Cerebellar nuclear complex (tissue), 1 donor: ENCODE results near the gene LCA5L.
"Not testable (repeated sequence)": the region's sequence is repeated elsewhere in the genome, so short reads cannot be mapped to it uniquely, and the experiment has no call there.

Source experiments
- DNase-seq, 2 experiments: peaks; one replicate each; lab custom pipeline; 2025; lab: John Stamatoyannopoulos, UW

The LCA5L gene

GRCh38 chr21:39451332-39452206 is 6.0 kb upstream of the LCA5L start, which contains the start of gene SH3BGR:
Gene SH3BGR, plus strand, starts transcription at chr21:39451970. Its CDS starts 127 bp downstream, at chr21:39452097.
- DNase-seq, result no peak

GRCh38 chr21:39447264-39447663 is 1.7 kb upstream of the LCA5L start:
- DNase-seq, result no peak

- no peak for DNase-seq
Measured at GRCh38 chr21:39444421-39445180, 977 bp downstream of the LCA5L start.

DNA sequence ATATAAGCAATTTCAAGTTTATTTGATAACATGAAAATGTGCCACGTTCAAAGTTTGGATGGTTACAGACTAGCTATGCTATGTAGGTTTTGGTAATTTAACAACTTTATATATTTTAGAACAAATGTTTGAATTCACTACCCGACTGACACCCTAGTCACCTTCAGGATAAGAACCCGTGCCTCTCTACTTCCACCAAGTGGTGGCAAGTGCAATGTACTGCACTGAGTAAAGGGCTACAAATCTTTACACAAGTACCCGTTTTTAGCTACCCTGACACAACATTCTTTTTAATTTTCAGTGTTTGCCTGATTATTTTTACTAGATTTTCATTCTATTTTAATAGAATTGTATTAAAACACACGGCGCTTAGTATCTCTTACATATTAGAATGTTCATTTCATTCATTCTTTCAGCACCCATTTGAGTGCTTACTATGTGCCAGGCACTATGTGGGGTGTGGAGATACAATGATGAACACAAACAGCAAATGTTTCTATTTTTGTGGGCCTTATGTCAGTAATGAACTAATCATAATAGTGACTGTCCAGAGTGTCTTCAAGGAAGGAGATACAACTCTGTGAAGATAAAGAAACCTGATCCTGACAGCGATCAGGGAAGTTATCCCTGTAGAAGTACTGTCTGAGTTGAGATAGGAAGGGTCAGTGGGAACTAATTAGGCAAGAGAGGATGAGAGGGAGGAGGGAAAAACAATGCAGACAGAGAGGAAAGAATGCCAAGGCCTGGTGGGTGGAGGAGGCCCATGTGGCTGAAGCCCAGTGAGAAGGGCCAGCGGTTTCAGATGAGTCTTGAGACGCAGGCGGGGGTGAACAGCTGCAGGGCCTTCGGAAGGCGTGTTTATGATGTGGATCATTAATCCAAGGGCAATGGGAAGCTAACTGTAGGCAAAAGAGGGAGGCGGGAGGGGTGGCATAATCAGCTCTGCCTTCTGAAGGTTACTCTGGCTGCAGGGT is 3.8 kb downstream of the LCA5L start:
- DNase-seq, result no peak

DNA sequence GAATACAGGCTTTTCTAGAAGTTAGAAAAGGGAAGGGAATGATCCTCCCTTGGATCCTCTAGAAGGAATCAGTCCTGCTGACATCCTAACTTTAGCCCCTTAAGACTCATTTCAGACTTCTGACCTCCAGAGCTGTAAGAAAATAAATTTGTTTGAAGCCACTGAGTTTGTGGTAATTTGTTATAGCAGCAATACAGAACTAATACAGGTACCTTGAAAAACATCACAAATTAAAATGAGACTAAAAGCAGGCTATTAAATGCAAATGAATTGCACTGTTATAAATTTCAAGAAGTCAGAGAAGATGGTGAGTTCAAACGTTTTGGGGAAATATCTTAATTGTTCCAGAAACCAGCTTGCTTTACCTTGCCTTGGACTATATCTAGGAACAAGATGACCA is 6.3 kb downstream of the LCA5L start:
- no peak for DNase-seq

DNA sequence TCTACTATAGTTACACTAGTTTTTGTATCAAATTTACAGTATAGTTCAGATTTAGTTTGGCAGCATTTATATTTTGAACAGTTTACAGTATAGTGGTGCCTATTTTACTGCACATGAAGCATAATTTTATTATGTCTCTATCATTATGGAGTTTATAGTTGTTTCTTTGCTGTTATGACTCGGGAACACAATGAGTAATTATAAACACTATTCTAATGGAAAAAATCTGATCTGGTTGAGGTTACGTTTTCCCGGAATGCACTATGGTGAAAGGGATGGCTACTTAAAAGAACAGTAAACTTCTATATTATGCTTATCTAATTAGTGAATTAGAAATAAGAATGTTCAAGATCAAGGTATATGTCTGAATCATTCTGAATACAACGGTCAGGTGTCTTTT is 10.6 kb downstream of the LCA5L start:
- DNase-seq, result no peak

- DNase-seq, result no peak
Measured at GRCh38 chr21:39430954-39431353, 14.6 kb downstream of the LCA5L start.

GRCh38 chr21:39430457-39430856 is 15.1 kb downstream of the LCA5L start:
- DNase-seq, result no peak

- DNase-seq, result no peak
Measured at GRCh38 chr21:39430016-39430415, 15.6 kb downstream of the LCA5L start.

GRCh38 chr21:39429445-39429844 is 16.1 kb downstream of the LCA5L start:
- no peak for DNase-seq

- DNase-seq, result no peak
Measured at GRCh38 chr21:39422527-39423241, 22.9 kb downstream of the LCA5L start.

GRCh38 chr21:39419204-39419603 is 26.4 kb downstream of the LCA5L start:
- not testable (repeated sequence) for DNase-seq

DNA sequence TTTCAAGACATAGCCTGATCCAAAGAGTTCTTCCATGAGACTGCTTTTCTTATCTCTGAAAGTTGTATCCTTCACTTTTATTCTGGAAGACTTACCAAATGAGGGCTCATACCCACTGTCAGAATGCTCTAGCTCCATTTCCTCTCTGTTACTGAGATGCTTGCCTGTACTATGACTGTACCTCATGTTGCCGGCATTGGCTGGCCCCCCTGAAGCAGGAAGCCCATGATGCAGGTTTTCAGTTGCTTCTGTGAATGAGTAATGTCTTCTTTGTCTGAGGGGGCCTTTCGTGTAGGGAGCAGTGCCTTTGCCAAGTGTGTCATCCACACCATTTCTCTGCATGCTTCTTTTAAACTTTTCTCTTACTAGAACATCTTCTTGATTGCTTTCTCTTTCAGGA is 39.5 kb downstream of the LCA5L start:
- DNase-seq, result no peak

DNA sequence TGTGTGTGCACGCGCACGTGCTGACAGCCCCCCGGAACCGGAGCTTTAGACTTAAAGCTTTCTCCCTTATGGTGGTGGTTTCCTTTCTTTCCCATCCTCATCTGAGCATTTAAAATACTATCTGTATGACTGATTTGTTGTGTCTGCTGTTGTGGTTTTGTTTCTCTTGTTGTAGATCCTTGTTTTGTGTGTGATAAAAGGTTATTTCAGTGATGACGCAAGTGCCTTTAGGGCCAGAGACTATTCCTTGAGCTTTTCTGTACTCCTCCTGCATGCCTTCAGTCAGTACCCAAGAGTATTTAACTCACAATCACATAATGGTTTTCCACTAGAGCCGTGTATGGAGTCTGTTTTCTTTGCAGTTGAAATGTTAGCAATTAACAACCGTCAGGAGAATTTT is 45.4 kb downstream of the LCA5L start:
- no peak for DNase-seq

GRCh38 chr21:39397646-39398385 is 47.8 kb downstream of the LCA5L start:
- DNase-seq, result no peak

- DNase-seq, result no peak
Measured at GRCh38 chr21:39392981-39393380, 52.6 kb downstream of the LCA5L start.

GRCh38 chr21:39390212-39390765 is 55.3 kb downstream of the LCA5L start:
- no peak for DNase-seq

GRCh38 chr21:39388811-39389155 is 56.8 kb downstream of the LCA5L start:
- no peak for DNase-seq

DNA sequence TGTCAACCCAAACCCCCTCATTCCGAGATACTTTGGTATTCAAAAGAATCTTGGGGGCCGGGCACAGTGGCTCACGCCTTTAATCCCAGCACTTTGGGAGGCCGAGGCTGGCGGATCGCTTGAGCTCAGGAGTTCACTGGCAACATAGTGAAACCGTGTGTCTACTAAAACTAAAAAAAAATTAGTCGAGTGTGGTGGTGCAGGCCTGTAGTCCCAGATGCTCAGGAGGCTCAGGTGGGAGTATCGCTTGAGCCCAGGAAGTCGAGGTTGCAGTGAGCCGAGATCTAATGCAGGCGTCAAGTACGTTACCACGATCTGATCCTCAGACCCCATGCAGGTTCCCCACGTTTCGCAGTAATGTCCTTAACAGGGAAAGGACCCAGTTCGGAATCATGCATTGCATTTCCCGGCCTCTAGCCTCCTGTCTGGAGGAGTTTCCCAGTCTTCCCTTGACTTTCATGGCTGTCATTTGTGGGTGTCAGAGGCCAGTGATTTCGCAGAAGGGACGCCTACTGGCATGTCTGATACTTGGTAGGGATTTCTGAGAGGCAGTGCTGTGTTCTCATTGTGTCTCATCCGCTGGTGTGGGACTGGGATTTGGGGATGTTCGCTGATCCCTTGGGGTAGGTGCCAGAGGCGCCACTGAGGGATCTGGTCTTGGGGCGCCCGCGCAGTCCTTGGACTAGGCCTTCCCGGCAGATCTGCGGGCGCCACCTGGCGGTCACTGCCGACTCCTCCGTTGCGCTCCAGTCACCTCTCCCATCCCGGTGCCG is 57.4 kb downstream of the LCA5L start:
- peak in 1 of 2 experiments; percentile 8 for DNase-seq
